MM.1S (cell line): Measurements from ENCODE around the gene MORN5.

Experiments used
- EZH2phosphoT487 ChIP-seq: fragments of 300-600 bp; sonication (generic); IDR thresholded peaks from 2 replicates; pipeline ENCODE4 v1.6.1; 2018; ENCODE audit warnings: antibody characterized with exemption, low read length
- TF ChIP-seq, protein P1 (sequence below): fragments of 300-600 bp; sonication (generic); IDR thresholded peaks from 2 replicates; pipeline ENCODE4 v1.5.1; 2016; ENCODE audit warnings: antibody characterized with exemption, low read length, mixed read lengths

DNA sequence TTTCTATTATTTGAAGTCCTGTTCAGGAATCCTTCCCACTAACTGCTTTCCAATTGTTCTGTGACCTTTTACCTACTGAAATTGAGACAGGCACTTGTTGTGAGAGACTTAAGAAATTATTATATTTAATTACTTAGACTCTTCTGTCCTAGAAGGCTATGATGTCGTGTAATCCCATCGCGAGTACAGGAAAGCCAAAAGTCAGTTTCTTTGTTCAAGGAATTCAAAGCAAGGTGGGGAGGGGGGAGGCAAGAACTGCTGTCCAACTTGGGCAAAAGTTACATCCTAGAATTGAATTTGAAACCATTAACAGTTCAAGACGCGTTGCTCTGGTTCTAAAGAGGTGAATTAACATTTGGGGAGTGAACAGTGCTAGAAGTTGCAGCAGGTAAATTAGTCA is 18.0 kb upstream of the MORN5 start:
- TF ChIP-seq, protein P1, sequence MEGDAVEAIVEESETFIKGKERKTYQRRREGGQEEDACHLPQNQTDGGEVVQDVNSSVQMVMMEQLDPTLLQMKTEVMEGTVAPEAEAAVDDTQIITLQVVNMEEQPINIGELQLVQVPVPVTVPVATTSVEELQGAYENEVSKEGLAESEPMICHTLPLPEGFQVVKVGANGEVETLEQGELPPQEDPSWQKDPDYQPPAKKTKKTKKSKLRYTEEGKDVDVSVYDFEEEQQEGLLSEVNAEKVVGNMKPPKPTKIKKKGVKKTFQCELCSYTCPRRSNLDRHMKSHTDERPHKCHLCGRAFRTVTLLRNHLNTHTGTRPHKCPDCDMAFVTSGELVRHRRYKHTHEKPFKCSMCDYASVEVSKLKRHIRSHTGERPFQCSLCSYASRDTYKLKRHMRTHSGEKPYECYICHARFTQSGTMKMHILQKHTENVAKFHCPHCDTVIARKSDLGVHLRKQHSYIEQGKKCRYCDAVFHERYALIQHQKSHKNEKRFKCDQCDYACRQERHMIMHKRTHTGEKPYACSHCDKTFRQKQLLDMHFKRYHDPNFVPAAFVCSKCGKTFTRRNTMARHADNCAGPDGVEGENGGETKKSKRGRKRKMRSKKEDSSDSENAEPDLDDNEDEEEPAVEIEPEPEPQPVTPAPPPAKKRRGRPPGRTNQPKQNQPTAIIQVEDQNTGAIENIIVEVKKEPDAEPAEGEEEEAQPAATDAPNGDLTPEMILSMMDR, result no peak
- TF ChIP-seq EZH2phosphoT487, result no peak
